ENCODE data around the gene LSM14A. TPM values are rescaled to one million over a fixed set of nuclear protein-coding genes. Genes with fewer than 3 reads are reported as not detected.

The LSM14A gene
- total RNA-seq, 1 donor from 2014 or later, result 54.3 TPM

GRCh38 chr19:34259367-34260095 is 87.2 kb downstream of the LSM14A start:
- Histone ChIP-seq H3K4me3 (ENCODE audit: low read length in 3 of 3) (no peak overlapping the region), H3K4me1 (ENCODE audit: control insufficient read depth in 3 of 3, insufficient read depth in 3 of 3, low read length in 3 of 3) (peaks cover 35 to 52% (median 43%) of the 10 kb centered on the region in 3 donors), H3K27ac (ENCODE audit: low read depth, low read length) (no peak overlapping the region)

DNA sequence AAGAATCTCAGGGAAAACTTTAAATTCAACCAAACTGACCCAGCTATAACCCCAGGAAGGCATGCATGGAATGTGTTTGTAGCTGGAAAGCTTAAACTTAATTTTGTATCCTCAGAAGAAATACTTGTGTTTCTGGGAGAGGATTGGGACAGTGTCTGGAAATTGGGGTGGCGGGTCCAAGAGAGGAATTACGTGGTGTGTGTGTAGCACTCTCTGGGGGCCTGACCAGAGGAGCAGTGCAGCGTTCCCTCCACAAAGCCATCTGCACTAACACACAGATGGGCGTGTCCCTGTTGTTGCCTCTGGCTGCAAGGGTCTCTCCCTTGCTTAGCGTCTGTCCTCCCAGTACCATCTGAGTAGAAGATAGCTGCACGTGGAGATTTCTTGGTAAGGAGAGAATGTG is 88.5 kb downstream of the LSM14A start:
- Histone ChIP-seq H3K4me3 (ENCODE audit: low read length in 3 of 3) (peak overlapping the region in 1 of 3 donors; percentile 35), H3K4me1 (ENCODE audit: control insufficient read depth in 3 of 3, insufficient read depth in 3 of 3, low read length in 3 of 3) (peaks cover 42 to 55% (median 49%) of the 10 kb centered on the region in 3 donors), H3K27ac (ENCODE audit: low read depth, low read length) (no peak overlapping the region), H3K9me3 (ENCODE audit: control insufficient read depth in 3 of 3, low read length in 3 of 3) (no peaks in the 10 kb centered on the region), H3K9ac (ENCODE audit: low read depth in 1 of 3, low read length in 3 of 3) (peak overlapping the region in 1 of 3 donors; percentile 60), H3K36me3 (ENCODE audit: control insufficient read depth in 3 of 3, insufficient read depth in 3 of 3, low read length in 3 of 3) (no peaks in the 10 kb centered on the region), H3K27me3 (ENCODE audit: control insufficient read depth in 3 of 3, insufficient read depth in 3 of 3, low read length in 3 of 3) (no peaks in the 10 kb centered on the region)

More at GRCh38 chr19:34259367-34260095, 87.2 kb downstream of the LSM14A start:
- no peak overlapping the region for H3K9ac ChIP-seq (ENCODE audit: low read depth in 1 of 3, low read length in 3 of 3)
- H3K9me3 ChIP-seq (ENCODE audit: control insufficient read depth in 3 of 3, low read length in 3 of 3), result no peaks in the 10 kb centered on the region
- no peaks in the 10 kb centered on the region for H3K36me3 ChIP-seq (ENCODE audit: control insufficient read depth in 3 of 3, insufficient read depth in 3 of 3, low read length in 3 of 3)
- no peaks in the 10 kb centered on the region for H3K27me3 ChIP-seq (ENCODE audit: control insufficient read depth in 3 of 3, insufficient read depth in 3 of 3, low read length in 3 of 3)

GRCh38 chr19:34261334-34262109 is 89.2 kb downstream of the LSM14A start:
- Histone ChIP-seq H3K27me3 (ENCODE audit: control insufficient read depth in 3 of 3, insufficient read depth in 3 of 3, low read length in 3 of 3) (no peaks in the 10 kb centered on the region), H3K4me3 (ENCODE audit: low read length in 3 of 3) (no peak overlapping the region), H3K36me3 (ENCODE audit: control insufficient read depth in 3 of 3, insufficient read depth in 3 of 3, low read length in 3 of 3) (peaks cover 0 to 2% (median 0%) of the 10 kb centered on the region in 3 donors), H3K9me3 (ENCODE audit: control insufficient read depth in 3 of 3, low read length in 3 of 3) (no peaks in the 10 kb centered on the region), H3K9ac (ENCODE audit: low read depth in 1 of 3, low read length in 3 of 3) (peak overlapping the region in 2 of 3 donors; percentile 36 to 60), H3K4me1 (ENCODE audit: control insufficient read depth in 3 of 3, insufficient read depth in 3 of 3, low read length in 3 of 3) (peaks cover 38 to 59% (median 50%) of the 10 kb centered on the region in 3 donors), H3K27ac (ENCODE audit: low read depth, low read length) (no peak overlapping the region)

- H3K4me1 ChIP-seq (ENCODE audit: control insufficient read depth in 3 of 3, insufficient read depth in 3 of 3, low read length in 3 of 3), result peaks cover 33 to 47% (median 45%) of the 10 kb centered on the region in 3 donors
- H3K9ac ChIP-seq (ENCODE audit: low read depth in 1 of 3, low read length in 3 of 3), result no peak overlapping the region
- H3K9me3 ChIP-seq (ENCODE audit: control insufficient read depth in 3 of 3, low read length in 3 of 3), result no peaks in the 10 kb centered on the region
- no peaks in the 10 kb centered on the region for H3K27me3 ChIP-seq (ENCODE audit: control insufficient read depth in 3 of 3, insufficient read depth in 3 of 3, low read length in 3 of 3)
- peaks cover 0 to 2% (median 0%) of the 10 kb centered on the region in 3 donors for H3K36me3 ChIP-seq (ENCODE audit: control insufficient read depth in 3 of 3, insufficient read depth in 3 of 3, low read length in 3 of 3)
- H3K27ac ChIP-seq (ENCODE audit: low read depth, low read length), result no peak overlapping the region
- H3K4me3 ChIP-seq (ENCODE audit: low read length in 3 of 3), result no peak overlapping the region
Measured at GRCh38 chr19:34263745-34264237, 91.5 kb downstream of the LSM14A start.

DNA sequence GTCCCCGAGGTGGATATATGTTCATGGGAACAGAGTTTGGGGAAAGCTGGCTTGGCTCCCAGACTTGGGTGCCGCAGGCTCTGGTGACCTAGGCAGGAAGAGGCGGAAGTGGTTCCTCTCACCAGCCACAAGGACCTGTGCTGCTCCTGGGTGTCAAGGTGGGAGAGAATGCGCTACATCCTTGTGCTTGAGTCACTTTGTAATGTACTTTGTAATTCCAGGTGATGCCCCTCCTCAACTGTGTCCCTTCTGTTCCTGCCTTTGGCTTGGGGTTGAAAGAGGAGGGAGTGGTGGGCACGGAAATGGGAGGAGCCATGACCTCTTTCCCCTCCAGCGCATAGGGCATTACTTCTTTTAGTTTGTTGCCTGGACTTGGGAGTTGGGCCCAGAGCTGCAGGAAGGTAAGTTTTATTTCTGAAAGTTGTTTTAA is 92.9 kb downstream of the LSM14A start:
- no peaks in the 10 kb centered on the region for H3K27me3 ChIP-seq (ENCODE audit: control insufficient read depth in 3 of 3, insufficient read depth in 3 of 3, low read length in 3 of 3)
- H3K9me3 ChIP-seq (ENCODE audit: control insufficient read depth in 3 of 3, low read length in 3 of 3), result no peaks in the 10 kb centered on the region
- peaks cover 42 to 53% (median 44%) of the 10 kb centered on the region in 3 donors for H3K4me1 ChIP-seq (ENCODE audit: control insufficient read depth in 3 of 3, insufficient read depth in 3 of 3, low read length in 3 of 3)
- H3K27ac ChIP-seq (ENCODE audit: low read depth, low read length), result peak overlapping the region; percentile 64
- peaks cover 0 to 2% (median 0%) of the 10 kb centered on the region in 3 donors for H3K36me3 ChIP-seq (ENCODE audit: control insufficient read depth in 3 of 3, insufficient read depth in 3 of 3, low read length in 3 of 3)
- peak overlapping the region; percentile 17 to 42 (median 28) for H3K4me3 ChIP-seq (ENCODE audit: low read length in 3 of 3)
- H3K9ac ChIP-seq (ENCODE audit: low read depth in 1 of 3, low read length in 3 of 3), result peak overlapping the region in 2 of 3 donors; percentile 27 to 45

DNA sequence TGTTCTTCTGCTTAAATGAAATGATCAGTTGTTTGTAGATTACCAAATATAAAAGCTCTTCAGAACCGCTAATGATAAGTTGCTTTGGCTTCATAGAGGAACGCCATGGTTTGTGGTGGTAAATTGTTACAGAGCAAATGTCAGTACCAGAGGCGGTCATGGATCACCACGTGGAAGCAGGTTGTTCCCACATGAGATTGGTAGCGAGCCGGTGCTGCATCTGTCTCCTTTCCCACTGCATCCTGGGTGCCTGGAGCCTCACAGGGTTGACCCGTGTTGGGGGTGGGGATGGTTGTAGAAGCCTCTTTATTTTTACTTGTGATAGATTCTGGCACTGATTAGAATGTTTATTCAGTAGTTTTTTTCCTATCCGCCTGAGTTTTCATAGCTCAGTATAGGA is 96.8 kb downstream of the LSM14A start:
- Histone ChIP-seq H3K27ac (ENCODE audit: low read depth, low read length) (peak overlapping the region; percentile 52), H3K36me3 (ENCODE audit: control insufficient read depth in 3 of 3, insufficient read depth in 3 of 3, low read length in 3 of 3) (peaks cover 0 to 2% (median 0%) of the 10 kb centered on the region in 3 donors), H3K4me1 (ENCODE audit: control insufficient read depth in 3 of 3, insufficient read depth in 3 of 3, low read length in 3 of 3) (peaks cover 50 to 60% (median 57%) of the 10 kb centered on the region in 3 donors), H3K4me3 (ENCODE audit: low read length in 3 of 3) (peak overlapping the region in 1 of 3 donors; percentile 4), H3K27me3 (ENCODE audit: control insufficient read depth in 3 of 3, insufficient read depth in 3 of 3, low read length in 3 of 3) (no peaks in the 10 kb centered on the region), H3K9me3 (ENCODE audit: control insufficient read depth in 3 of 3, low read length in 3 of 3) (no peaks in the 10 kb centered on the region), H3K9ac (ENCODE audit: low read depth in 1 of 3, low read length in 3 of 3) (no peak overlapping the region)

DNA sequence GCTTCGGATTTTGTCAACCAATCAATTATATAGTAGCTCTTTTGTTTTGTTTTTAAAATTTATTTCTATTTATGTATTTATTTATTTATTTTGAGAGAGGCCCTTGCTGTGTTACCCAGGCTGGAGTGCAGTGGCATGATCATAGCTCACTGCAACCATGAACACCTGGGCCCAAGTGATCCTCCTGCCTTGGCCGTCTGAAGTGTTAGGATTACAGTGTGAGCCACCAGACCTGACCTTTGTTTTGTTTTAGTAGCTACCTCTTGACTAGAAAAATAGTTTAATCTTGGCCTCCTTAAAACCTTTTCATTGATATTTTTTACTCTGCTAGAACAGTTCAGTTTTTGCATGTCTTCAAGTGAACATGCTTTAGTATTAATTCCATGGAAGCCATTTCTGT is 97.2 kb downstream of the LSM14A start:
- H3K4me3 ChIP-seq (ENCODE audit: low read length in 3 of 3), result peak overlapping the region in 1 of 3 donors; percentile 45
- H3K27ac ChIP-seq (ENCODE audit: low read depth, low read length), result peak overlapping the region; percentile 59
- peaks cover 49 to 62% (median 59%) of the 10 kb centered on the region in 3 donors for H3K4me1 ChIP-seq (ENCODE audit: control insufficient read depth in 3 of 3, insufficient read depth in 3 of 3, low read length in 3 of 3)

GRCh38 chr19:34269968-34270621 is 97.8 kb downstream of the LSM14A start:
- Histone ChIP-seq H3K4me3 (ENCODE audit: low read length in 3 of 3) (peak overlapping the region; percentile 1 to 45 (median 16)), H3K36me3 (ENCODE audit: control insufficient read depth in 3 of 3, insufficient read depth in 3 of 3, low read length in 3 of 3) (peaks cover 0 to 2% (median 0%) of the 10 kb centered on the region in 3 donors), H3K27me3 (ENCODE audit: control insufficient read depth in 3 of 3, insufficient read depth in 3 of 3, low read length in 3 of 3) (no peaks in the 10 kb centered on the region), H3K27ac (ENCODE audit: low read depth, low read length) (peak overlapping the region; percentile 59), H3K9me3 (ENCODE audit: control insufficient read depth in 3 of 3, low read length in 3 of 3) (no peaks in the 10 kb centered on the region), H3K4me1 (ENCODE audit: control insufficient read depth in 3 of 3, insufficient read depth in 3 of 3, low read length in 3 of 3) (peaks cover 44 to 62% (median 53%) of the 10 kb centered on the region in 3 donors), H3K9ac (ENCODE audit: low read depth in 1 of 3, low read length in 3 of 3) (peak overlapping the region in 2 of 3 donors; percentile 28 to 71)

More for the DNA sequence above, 97.2 kb downstream of the LSM14A start:
- peaks cover 0 to 2% (median 0%) of the 10 kb centered on the region in 3 donors for H3K36me3 ChIP-seq (ENCODE audit: control insufficient read depth in 3 of 3, insufficient read depth in 3 of 3, low read length in 3 of 3)
- no peaks in the 10 kb centered on the region for H3K27me3 ChIP-seq (ENCODE audit: control insufficient read depth in 3 of 3, insufficient read depth in 3 of 3, low read length in 3 of 3)
- H3K9ac ChIP-seq (ENCODE audit: low read depth in 1 of 3, low read length in 3 of 3), result peak overlapping the region in 2 of 3 donors; percentile 28 to 71
- no peaks in the 10 kb centered on the region for H3K9me3 ChIP-seq (ENCODE audit: control insufficient read depth in 3 of 3, low read length in 3 of 3)

GRCh38 chr19:34273121-34273520 is 100.8 kb downstream of the LSM14A start:
- no peaks in the 10 kb centered on the region for H3K27me3 ChIP-seq (ENCODE audit: control insufficient read depth in 3 of 3, insufficient read depth in 3 of 3, low read length in 3 of 3)
- peak overlapping the region in 1 of 3 donors; percentile 6 for H3K4me3 ChIP-seq (ENCODE audit: low read length in 3 of 3)
- peaks cover 39 to 55% (median 54%) of the 10 kb centered on the region in 3 donors for H3K4me1 ChIP-seq (ENCODE audit: control insufficient read depth in 3 of 3, insufficient read depth in 3 of 3, low read length in 3 of 3)
- H3K9me3 ChIP-seq (ENCODE audit: control insufficient read depth in 3 of 3, low read length in 3 of 3), result no peaks in the 10 kb centered on the region
- H3K36me3 ChIP-seq (ENCODE audit: control insufficient read depth in 3 of 3, insufficient read depth in 3 of 3, low read length in 3 of 3), result no peaks in the 10 kb centered on the region
- H3K9ac ChIP-seq (ENCODE audit: low read depth in 1 of 3, low read length in 3 of 3), result no peak overlapping the region
- H3K27ac ChIP-seq (ENCODE audit: low read depth, low read length), result no peak overlapping the region

Data from skeletal muscle tissue (tissue), 4 donors.